HG03066 (cell line): Measurements from ENCODE around the gene NCAPH2.

Source experiments
- ATAC-seq: cut with Tn5 transposase; IDR thresholded peaks from one replicate; pipeline ENCODE4 v1.9.1; 2021; ENCODE audit warnings: low read depth; ENCODE audit not compliant: unreplicated experiment

NCAPH2 gene

GRCh38 chr22:50473855-50474671, 34.0 kb upstream of the NCAPH2 start:
- no peak for ATAC-seq

GRCh38 chr22:50474710-50475651, 33.0 kb upstream of the NCAPH2 start, which contains the start of gene SBF1:
Gene SBF1, minus strand, starts transcription at chr22:50475035. Its CDS starts 195 bp downstream, at chr22:50474840.
- ATAC-seq: peak; percentile 58

GRCh38 chr22:50475652-50476002, 32.4 kb upstream of the NCAPH2 start:
- ATAC-seq: no peak

- no peak for ATAC-seq
These were observed 31.2 kb upstream of the NCAPH2 start for GRCh38 chr22:50476868-50477267.

GRCh38 chr22:50477923-50478322, 30.1 kb upstream of the NCAPH2 start:
- ATAC-seq: no peak

GRCh38 chr22:50479721-50480120, 28.3 kb upstream of the NCAPH2 start:
- ATAC-seq: no peak

- no peak for ATAC-seq
These were observed 27.0 kb upstream of the NCAPH2 start for GRCh38 chr22:50481045-50481439.

GRCh38 chr22:50481440-50482106, 26.5 kb upstream of the NCAPH2 start, which contains the start of gene ADM2:
Gene ADM2, plus strand, starts transcription at chr22:50481543. Its CDS starts 305 bp downstream, at chr22:50481848.
- ATAC-seq: no peak

GRCh38 chr22:50482107-50483074, 25.6 kb upstream of the NCAPH2 start:
- no peak for ATAC-seq

- no peak for ATAC-seq
These were observed 24.9 kb upstream of the NCAPH2 start for GRCh38 chr22:50483106-50483505.

- no peak for ATAC-seq
These were observed 24.5 kb upstream of the NCAPH2 start for GRCh38 chr22:50483556-50483955.

GRCh38 chr22:50483977-50484853, 23.8 kb upstream of the NCAPH2 start:
- ATAC-seq: no peak

- no peak for ATAC-seq
These were observed 22.5 kb upstream of the NCAPH2 start for GRCh38 chr22:50485221-50486131.

GRCh38 chr22:50486561-50487289, 21.3 kb upstream of the NCAPH2 start, which contains the start of gene MIOX:
Gene MIOX, plus strand, starts transcription at chr22:50486859. Its CDS starts 39 bp downstream, at chr22:50486898.
- no peak for ATAC-seq

- ATAC-seq: no peak
These were observed 20.6 kb upstream of the NCAPH2 start for GRCh38 chr22:50487290-50488005.

GRCh38 chr22:50488006-50488677, 19.9 kb upstream of the NCAPH2 start:
- ATAC-seq: no peak
